DMS53 treated with DMSO at 0.1 percent for 48 hours (cell line): ENCODE results near the gene CRABP2.

Source experiments
- DNase-seq: peaks from one replicate; lab custom pipeline; 2025; ENCODE audit not compliant: unreplicated experiment; lab: John Stamatoyannopoulos, UW

Gene CRABP2

GRCh38 chr1:156705321-156705917 lies at the start of gene CRABP2:
CRABP2 (minus strand) TSS chr1:156705583; CDS start chr1:156705446, 137 bp downstream.
- DNase-seq = no peak

DNA sequence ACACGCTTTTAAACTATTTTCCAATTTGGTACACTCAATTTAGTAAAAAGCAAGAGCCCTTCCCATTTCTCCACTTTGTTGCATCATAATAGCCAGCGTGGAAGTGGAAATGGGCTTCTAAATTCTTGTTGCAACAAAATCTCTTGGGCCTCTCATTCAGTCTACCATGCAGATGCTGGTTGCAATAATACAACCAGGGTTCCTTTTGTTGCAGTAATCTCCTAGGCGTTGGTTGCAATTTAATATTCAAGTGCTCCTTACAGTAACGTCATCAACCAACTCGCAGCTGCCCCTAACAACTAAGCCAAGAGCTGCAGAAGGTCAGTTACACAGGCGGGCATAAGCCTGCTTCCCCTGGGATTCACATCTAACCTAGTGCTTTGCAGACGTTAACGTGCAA lies 48.8 kb upstream of the CRABP2 start:
- DNase-seq = no peak

DNA sequence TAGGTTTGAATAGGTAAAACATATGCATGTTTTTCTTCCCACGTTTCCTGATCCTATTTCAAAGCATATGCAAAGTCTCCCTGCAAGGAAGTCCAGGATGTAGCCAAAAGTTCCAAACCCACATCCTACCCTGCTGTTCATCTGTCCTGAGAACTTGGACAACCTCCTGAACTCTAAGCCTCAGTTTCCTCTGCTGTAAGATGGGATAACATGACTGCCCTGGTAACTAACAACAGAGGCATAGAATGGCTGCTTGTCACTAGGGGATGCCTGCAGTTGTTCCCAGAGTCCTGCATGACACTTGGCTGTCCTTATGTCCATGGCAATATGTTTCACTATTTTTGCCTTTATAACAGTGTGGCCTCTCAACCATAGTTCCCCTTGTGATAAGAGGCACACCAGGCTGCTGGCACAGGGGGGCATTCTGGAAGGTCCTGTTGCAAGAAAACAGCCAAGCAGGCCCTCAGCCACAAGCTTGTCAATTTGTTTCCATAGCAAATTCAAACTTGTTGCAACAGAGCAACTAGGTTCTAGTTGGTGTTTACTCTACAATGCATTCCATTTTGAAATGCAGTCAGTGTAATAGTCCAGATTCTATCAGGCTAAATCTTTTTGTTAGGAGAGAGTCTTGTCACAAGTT lies 47.6 kb upstream of the CRABP2 start:
- no peak for DNase-seq

GRCh38 chr1:156751757-156752481 lies 46.5 kb upstream of the CRABP2 start:
- peak; percentile 90 for DNase-seq

DNA sequence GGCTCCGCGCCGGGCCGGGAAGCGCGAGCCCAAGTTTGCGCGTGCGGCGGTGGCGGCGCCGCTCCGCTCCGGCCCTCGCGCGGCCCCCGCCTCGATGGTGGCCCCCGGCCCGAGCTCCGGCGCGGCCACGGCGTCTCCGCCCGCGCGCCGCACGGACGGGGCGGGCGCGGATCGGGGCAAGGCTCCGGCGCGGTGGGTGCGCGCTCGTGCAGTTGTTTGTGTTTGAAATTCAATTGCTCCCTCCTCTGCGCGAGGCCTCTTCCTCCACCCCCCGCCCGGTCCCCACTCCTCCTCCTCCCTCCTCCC lies 46.0 kb upstream of the CRABP2 start, which contains the start of gene HDGF:
HDGF (minus strand) TSS at position 225 of the 306 bp plus-strand sequence. CDS start 246 bp downstream, outside the sequence.
- DNase-seq = no peak

DNA sequence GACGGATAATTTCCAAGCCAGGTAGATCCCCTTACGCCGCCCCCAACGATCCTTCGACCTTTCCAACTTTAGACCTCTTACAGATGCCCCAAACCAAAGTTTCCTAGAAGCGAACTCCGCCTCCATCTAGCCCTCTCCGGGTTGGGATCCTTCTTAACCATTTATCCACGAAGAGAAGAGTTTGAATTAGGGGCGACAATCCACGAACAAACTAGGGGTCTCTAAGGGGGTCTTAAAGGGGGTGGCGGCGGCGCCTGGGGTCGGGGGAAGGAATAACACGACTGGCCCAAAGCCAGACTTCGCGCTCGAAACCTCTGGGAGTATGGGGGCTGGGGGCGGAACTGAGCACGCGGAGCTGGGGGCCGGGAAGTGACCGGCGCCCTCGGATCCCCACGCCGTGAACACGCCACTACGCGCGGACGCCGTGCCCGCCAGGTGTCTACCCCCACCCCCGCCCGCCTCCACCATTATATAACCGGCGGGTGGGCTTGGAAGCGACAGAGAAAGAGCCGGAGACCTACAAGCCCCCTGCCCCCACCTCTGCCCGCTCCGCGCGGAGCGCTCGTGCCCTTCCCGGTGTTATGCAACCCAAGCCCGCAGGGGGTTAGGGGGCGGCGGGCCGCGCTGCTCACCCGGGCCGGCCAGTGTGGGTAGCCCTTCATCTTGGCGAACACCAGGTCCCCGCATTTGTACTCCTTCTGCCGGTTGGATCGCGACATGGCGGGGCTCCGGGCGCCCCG lies 45.5 kb upstream of the CRABP2 start:
- DNase-seq = no peak

GRCh38 chr1:156750191-156750672 lies 44.8 kb upstream of the CRABP2 start:
- DNase-seq = no peak

DNA sequence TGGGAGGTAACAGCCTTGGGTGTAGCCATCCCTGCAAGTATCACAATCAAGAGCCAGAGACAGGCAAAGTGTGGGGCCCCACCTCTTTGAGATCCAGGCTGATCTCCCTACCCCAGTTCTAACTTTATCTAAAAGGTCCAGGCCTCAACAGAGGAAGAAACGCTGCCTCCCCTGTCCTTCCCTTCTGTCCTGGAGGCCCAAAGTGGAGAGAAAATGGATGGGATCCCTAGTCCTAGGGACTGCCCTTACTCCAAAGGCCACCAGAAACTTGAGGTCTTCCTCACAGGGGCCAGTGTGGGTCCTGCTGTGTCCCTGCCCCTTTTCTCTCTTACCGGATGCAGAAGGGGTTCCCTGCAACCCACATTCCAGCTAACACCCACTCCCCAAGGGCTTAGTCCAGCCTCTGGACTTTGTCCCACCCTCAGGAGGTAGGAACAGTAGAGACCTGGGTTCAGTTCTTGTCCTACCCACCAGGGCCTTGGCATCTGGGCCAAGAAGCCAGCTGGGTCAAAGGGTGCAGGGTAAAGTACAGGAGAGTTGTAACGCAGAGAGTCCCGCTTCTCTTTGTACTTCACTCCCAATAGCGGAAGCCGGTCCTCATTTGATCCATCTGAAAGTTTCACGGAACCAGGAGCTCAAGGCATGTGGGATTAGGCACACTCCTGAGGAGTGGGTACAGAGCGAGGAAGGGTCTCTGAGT lies 44.2 kb upstream of the CRABP2 start:
- no peak for DNase-seq

DNA sequence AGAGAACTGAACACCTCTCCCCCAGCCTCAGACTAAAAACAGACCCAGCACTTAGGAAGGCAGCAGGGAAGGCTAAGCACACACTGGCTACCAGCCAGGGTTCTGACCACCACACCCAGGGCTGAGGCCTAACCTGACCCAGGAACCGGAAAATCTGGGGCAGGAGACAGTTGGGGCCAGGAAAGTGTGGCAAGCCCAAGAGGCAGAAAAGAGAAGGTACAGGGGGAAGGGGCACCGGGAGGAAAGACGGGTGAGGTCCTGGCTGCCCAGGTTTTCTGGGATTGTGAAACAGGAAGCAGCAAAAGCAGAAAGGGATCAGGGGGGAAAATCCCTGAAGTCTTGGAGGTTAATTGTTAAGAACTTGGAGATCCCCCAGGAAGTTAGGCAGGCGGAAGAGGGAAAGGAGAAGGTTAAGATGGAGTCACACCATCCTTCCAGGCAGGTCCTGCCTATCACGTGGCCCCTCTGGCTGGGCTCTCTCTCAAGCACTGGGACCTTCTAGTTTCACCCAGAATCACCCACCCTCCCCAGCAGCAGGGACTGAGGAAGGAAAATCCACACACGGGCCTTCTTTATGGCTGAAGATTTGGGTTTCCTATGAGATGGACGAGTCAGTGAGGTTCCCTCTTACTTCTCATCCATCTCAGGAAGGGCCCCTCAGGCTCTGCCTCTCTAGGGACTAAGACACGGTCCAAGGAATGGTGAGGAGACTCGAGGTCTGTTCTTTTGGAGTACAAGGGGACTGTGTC lies 43.5 kb upstream of the CRABP2 start:
- DNase-seq = no peak

- no peak for DNase-seq
Observed at GRCh38 chr1:156747742-156748669, 42.6 kb upstream of the CRABP2 start.

GRCh38 chr1:156746728-156747631 lies 41.6 kb upstream of the CRABP2 start:
- DNase-seq = peak; percentile 35

GRCh38 chr1:156746406-156746727 lies 41.0 kb upstream of the CRABP2 start:
- DNase-seq = no peak

DNA sequence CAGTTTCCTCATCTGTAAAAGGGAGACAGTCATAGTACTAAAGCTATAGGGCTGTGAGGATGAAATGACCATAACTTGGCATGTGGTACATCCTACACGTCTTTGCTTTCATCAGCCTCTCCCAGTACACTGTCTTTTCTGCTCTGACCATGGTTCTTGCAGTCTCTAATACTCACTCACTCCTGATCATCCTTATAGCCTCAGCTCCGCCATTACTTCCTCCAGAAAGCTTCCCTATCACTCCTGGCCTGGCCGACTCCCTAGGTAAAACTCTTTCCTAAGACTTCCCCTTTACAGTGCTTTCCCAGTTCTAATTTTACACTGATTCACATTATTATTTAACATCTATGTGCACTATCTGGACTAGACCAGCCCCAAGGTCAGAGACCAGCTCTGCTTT lies 40.5 kb upstream of the CRABP2 start:
- DNase-seq = no peak

- no peak for DNase-seq
Observed at GRCh38 chr1:156744786-156745419, 39.5 kb upstream of the CRABP2 start.

DNA sequence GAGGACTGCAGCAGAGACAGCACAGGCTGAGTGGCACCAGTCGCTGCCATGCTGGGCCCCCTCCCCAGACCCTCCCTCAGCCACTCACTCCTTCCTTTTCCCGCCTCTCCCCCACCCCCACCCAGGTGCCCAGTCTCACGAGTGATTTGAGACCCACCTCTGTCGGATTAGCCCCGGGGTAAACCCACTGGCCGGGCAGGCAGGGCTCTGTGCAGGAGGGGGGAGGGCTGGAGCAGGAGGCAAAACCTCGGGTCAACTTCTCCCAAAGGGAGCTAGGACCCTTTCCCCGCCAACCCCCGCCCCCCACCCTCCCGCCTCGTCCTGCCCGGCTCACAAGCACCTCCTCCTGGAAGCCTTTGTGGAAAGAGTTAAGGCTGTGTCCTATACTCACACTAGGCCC lies 39.0 kb upstream of the CRABP2 start:
- DNase-seq = no peak

DNA sequence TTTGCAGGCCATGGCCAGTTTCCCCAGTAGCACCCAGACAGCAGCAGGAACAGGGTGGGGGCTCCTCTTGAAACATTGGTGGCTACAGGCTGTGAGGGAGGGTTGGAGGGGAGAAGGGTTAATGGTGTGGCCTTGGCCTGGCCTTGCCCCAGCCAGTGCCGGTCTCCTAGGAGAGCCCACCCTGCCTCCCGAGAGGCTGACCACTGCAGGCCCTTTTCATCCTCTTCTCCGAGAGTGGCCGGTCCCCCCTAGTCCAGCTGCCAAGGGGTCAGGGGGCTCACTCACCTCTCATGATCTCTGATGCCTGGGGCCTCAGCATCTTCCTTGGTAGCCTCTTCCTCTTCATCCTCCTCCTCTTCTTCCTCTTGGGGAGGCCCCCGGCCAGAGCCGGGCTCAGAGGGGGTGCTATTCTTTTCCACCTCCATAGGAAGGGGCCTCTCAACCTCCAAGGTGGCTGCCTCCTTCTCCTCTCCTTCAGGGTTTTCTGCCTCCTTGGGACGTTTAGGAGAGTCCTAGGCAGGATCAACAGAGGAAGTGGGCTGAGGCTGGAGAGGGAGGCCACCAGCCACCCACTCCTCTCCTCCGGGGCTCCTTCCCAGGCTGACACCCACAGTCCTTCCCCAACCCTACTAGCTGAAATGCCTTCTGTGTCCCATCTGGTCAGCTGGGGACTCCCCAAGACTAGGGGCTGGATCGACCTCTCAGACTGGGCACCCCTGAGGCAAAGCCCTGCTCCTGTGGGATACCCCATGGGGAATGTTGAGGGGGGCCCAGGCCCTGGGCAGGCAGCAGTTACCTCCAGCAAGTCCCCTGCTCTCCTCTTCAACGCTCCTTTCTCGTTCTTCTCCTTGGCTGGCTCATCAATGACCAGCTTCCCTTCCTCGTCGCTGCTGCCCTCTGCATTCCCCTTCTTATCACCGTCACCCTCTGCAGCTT lies 38.3 kb upstream of the CRABP2 start:
- no peak for DNase-seq

- no peak for DNase-seq
Observed at GRCh38 chr1:156742801-156743200, 37.4 kb upstream of the CRABP2 start.
